NK-92 (cell line): ENCODE data around the gene TRAF3IP1.
"Not testable (repeated sequence)": the region's sequence is repeated elsewhere in the genome, so short reads cannot be mapped to it uniquely, and the experiment has no call there.

ENCODE experiments used
- DNase-seq: peaks from one replicate; lab custom pipeline; 2025; ENCODE audit not compliant: unreplicated experiment; lab: John Stamatoyannopoulos, UW

The TRAF3IP1 gene

DNA sequence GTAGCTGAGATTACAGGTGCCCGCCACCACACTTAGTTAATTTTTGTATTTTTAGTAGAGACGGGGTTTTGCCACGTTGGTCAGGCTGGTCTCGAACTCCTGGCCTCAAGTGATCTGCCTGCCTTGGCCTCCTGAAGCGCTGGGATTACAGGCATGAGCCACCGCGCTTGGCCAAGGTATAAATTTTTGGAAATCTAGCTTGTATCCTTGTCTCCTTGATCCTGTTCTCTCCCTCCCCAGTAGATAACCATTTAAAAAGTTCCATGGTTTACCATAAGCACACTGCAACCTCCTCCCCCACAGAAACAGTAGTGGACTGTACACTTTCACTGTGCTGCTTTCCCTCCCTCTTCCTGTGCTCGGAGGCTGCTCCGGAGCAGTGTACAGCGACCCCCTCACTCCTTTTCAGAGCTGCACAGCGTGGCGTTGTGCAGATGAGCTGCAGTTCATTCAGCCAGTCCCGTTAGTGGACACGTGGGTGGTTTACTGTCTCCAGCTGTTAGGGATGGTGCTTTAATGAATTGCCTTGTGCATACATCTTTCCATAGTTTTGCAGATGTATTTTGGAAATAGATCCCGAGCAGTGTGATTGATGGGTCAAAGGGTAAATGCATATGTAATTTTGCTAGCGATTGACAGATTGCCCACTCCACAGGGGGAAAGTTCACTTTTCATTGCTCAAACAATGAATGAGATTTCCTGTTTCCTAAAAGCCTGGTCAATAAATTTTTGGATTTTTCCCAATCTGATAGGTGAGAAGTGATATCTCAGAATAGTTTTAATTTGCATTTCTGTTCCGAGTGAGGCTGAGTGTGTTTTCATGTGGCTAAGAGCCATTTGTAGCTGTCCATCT, 121.2 kb downstream of the TRAF3IP1 start:
- DNase-seq: no peak

DNA sequence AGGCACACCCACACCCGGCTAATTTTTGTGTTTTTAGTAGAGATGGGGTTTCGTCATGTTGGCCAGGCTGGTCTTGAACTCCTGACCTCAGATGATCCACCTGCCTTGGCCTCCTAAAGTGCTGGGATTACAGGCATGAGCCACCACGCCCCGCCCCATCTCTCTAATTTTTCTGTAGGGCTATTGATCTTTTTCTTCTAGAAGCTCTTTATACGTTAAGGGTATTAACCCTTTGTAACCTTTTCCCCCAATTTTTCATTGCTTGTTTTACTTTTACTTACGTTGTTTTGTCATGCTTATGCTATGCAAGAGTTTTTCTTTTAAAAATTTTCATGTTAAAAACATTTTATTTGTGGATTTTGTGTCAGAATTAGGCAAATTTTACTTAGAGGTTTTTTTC, 121.9 kb downstream of the TRAF3IP1 start:
- DNase-seq: not testable (repeated sequence)

DNA sequence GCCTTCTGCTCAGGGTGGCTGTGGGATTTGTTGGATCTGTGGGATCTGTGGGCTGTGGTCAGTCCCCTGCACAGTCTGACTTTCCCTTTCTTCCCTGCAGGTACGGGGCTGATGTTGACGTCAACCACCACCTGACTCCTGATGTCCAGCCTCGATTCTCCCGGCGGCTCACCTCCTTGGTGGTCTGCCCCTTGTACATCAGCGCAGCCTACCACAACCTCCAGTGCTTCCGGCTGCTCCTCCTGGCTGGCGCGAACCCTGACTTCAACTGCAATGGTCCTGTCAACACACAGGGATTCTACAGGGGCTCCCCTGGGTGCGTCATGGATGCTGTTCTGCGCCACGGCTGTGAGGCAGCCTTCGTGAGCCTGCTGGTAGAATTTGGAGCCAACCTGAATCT, 123.9 kb downstream of the TRAF3IP1 start:
- no peak for DNase-seq

DNA sequence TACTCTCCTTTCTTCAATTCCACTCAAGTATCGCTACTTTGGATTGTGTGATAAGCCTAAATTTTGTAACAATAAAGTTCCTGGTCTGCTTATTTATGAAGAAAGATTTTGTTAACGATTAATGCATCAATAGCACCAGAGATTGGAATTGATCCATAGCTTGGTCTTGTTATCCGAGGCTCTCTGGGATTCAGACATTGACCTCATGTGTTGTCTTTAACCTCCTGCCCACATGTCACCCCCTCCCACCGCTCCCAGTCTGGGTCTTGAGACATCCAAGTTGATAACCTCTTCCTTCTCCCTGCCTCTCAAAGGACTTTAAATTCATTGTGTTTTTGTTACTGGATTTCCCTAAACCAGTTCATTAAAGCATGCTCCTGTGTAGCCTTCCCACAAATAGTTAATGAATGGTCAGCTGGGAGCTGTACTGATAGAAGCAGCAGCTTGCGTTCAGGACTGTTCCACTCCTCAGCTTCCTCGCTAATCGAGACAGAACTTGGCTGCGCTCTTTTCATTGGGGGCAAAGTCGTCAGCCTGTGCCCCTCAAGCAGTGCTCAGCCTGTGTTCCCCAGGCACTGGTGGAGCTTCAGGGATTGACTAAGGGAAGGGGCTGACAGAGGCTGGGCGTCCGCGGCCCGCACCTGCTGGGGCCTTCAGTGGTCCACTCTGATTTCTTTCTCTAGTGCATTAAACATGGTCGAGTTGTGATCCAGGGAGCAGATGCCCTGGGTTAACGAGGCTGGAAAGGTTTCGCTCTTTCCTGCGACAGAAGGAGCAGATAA, 125.3 kb downstream of the TRAF3IP1 start:
- DNase-seq: no peak

DNA sequence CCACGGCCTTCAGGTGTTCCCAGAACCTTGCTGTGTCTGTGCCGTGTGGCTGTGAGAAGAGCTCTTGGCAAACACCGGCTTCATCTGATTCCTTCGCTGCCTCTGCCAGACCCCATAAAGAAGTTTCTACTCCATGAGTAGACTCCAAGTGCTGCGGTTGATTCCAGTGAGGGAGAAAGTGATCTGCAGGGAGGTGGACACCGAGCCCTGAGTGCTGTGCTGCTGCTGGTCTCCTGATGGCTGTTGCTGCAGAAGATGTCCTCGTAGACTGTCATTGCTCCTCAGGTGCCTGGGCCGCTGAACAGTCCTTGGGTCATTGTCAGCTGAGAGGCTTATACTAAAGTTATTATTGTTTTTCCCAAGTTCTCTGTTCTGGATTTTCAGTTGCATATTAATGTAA, 126.1 kb downstream of the TRAF3IP1 start:
- no peak for DNase-seq

DNA sequence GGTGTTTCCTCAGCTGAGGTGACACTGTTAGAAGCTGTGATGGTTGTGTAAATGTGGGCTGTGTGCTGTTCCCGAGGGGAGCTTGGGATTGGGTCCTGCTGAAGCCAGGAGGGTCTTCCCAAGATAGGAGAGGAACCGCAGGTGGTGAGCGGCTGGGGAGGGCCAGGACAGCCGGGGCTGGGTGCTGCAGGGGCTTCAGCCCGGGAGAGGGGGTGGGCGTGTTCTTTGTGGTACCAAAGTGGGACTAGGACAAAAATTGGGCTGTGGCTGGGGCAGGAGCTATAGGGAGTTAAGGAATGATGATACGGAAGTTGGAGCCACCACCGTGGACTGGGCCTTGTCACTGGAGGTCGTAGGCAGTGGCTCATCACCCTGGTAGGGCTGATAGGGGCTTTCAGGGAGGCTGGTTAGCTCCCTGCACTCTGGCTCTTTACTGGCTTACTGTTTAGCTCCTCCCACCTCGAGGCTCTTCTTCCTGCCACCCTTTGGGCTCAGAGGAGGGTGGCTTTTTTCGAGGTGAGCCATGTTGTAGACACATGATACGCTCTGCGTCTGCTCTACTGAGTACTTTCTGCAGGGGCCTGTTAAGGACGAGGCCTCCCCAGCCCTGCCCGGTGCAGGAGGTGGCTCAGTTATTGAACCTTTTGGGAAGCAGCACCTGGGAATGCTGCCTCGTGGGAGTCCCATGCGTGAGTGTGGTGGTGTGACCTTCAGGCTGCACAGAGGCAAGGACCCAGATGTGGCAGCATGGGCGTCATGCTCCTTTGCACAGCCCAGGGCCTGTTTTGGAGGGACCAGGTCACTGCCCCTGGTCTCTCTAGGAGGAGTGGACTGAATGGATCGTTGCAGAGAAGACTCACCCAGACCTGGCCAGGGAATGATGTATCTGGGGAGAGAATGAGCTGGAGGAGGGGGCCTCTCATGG, 128.0 kb downstream of the TRAF3IP1 start:
- no peak for DNase-seq

DNA sequence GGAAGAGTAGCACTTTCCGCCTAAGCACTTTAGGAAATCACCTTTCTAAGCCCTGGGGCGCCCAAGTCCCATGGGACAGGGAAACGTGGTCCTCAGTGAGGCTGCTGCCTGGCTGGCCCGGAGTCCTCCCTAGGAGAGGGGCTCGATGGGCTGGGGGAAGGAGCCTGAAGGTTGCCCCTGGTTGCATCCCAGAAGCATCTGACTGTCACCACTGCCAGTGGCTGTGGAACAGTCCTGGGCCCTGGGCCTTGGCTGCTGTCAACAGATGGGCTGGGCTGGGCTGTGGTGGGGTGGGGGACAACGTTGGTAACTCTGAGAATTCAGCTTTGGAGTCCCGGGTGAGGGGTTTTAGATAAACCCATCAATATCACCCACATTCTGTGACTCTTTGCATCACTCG, 128.9 kb downstream of the TRAF3IP1 start:
- DNase-seq: no peak

DNA sequence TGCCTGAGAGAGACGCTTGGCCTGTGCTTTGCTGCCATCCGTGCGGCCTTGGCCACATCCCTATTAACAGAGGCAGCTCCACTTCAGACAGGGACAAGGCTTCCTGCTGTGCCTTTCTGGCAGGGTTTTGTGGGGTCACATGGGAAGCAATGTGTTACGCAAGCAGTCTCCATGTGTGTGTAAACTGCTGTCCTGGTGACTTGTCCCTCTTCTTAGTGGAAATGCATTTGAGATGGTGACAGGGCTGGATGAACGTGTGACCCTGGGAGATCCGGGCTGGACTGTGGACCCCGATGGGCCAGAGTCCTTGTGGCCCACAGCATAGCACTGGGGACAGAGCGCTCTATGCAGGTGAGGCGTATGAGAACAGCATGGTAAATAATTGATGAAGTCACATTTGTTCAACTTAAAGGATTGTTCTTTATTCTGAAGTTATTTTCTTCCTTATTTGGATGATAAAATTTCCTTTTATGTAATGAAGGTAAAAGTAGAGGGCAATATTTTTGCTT, 129.6 kb downstream of the TRAF3IP1 start:
- no peak for DNase-seq

DNA sequence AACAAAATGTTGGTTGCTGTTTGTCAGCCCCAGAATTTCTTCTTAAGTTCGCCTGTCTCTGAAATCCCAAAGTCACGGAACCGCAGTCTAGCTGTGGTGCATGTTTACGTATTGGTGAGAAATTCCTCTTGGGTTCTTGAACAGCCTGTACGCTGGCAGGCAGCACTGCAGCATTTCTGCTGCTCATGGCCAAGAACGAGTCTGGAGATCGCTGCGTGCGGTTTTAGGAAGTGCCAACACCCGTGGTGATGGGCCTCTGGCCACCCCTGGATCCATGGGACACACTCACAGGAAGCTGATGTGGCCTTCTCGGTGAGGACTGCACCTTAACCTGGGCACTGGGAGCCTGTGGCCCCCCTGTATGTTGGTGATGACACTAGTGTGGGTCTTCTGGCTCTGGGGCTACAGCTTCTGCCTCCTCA, 130.1 kb downstream of the TRAF3IP1 start:
- no peak for DNase-seq
